K562 (cell line): ENCODE measurements around the gene RAB31.

Experiments
- ATF1 ChIP-seq, 2 experiments: fragments of 450-650 bp in 1 of 2; IDR thresholded peaks; 2 replicates each; pipeline ENCODE4 v1.6.1; 2016; ENCODE audit warnings: missing compliant biosample characterization in 1 of 2, missing genetic modification characterization in 1 of 2
- CEBPB ChIP-seq: fragments of 450-650 bp; IDR thresholded peaks from 2 replicates; pipeline ENCODE4 v1.6.1; 2016; ENCODE audit warnings: missing genetic modification characterization, missing compliant biosample characterization
- CTCF ChIP-seq, 3 experiments: IDR thresholded peaks in 2 of 3; conservative IDR thresholded peaks in 1 of 3; 2 replicates each; pipeline ENCODE4 v1.5.1; 2011 to 2012; ENCODE audit warnings: low read length in 3 of 3, mild to moderate bottlenecking in 3 of 3, control low read depth in 2 of 3, improper control_type of control experiment in 1 of 3, inconsistent platforms in 1 of 3, low read depth in 1 of 3, mixed read lengths in 1 of 3, moderate library complexity in 1 of 3; ENCODE audit not compliant: insufficient read depth in 2 of 3
- ESRRA ChIP-seq: fragments of 450-650 bp; IDR thresholded peaks from 2 replicates; pipeline ENCODE4 v1.6.1; 2014; ENCODE audit warnings: low read depth, mild to moderate bottlenecking, moderate library complexity, borderline replicate concordance
- IRF1 ChIP-seq: sonication (generic); formaldehyde crosslinking; IDR thresholded peaks from 2 replicates; pipeline ENCODE4 v1.8.0; 2022; ENCODE audit warnings: missing genetic modification reagents, mild to moderate bottlenecking, borderline replicate concordance
- KLF1 ChIP-seq: fragments of 450-650 bp; IDR thresholded peaks from 2 replicates; pipeline ENCODE4 v1.6.1; 2016; ENCODE audit warnings: missing genetic modification characterization, missing compliant biosample characterization
- PML ChIP-seq: IDR thresholded peaks from 2 replicates; pipeline ENCODE4 v1.6.1; 2012; ENCODE audit warnings: low read length, inconsistent platforms
- TAF15 ChIP-seq: fragments of 200-400 bp; formaldehyde crosslinking; IDR thresholded peaks from 2 replicates; pipeline ENCODE4 v1.6.1; 2017; ENCODE audit warnings: mild to moderate bottlenecking, low read depth, low read length, moderate library complexity
- TSC22D4 ChIP-seq: fragments of 450-650 bp; IDR thresholded peaks from 2 replicates; pipeline ENCODE4 v1.6.1; 2016; ENCODE audit warnings: missing genetic modification characterization, missing biosample characterization, control low read depth
- ZBTB9 ChIP-seq: fragments of 450-650 bp; formaldehyde crosslinking; IDR thresholded peaks from 2 replicates; pipeline ENCODE4 v1.4.0; 2020; ENCODE audit warnings: mild to moderate bottlenecking, moderate library complexity
- ZNF133 ChIP-seq: fragments of 250-450 bp; sonication (Bioruptor Pico); IDR thresholded peaks from 2 replicates; pipeline ENCODE4 v1.4.0; 2020; ENCODE audit warnings: mild to moderate bottlenecking
- ZNF175 ChIP-seq: fragments of 200-800 bp; sonication (Bioruptor generic); IDR thresholded peaks from 2 replicates; pipeline ENCODE4 v1.6.1; 2016; ENCODE audit warnings: low read depth, mild to moderate bottlenecking, missing genetic modification characterization, missing compliant biosample characterization
- ZNF407 ChIP-seq: fragments of 450-650 bp; IDR thresholded peaks from 2 replicates; pipeline ENCODE4 v1.6.1; 2016; ENCODE audit warnings: low read depth
- ZNF699 ChIP-seq: fragments of 250-450 bp; sonication (Bioruptor Pico); IDR thresholded peaks from 2 replicates; pipeline ENCODE4 v1.8.0; 2021; ENCODE audit warnings: mild to moderate bottlenecking, moderate library complexity; ENCODE audit not compliant: insufficient replicate concordance

- TF ChIP-seq ZNF175 = no peak
- no peak for TF ChIP-seq KLF1 (tag)
- no peak for TF ChIP-seq ZNF407
- TF ChIP-seq ZBTB9 (CRISPR knock-in tag) = no peak
- TF ChIP-seq CTCF (IDR thresholded peaks at IDR 0.05 in 2 of 3, conservative IDR thresholded peaks at IDR 0.05 in 1 of 3; ENCODE audit: insufficient read depth in 2 of 3, low read depth in 1 of 3, low read length in 3 of 3) = no peak
- TF ChIP-seq PML = no peak
- no peak for TF ChIP-seq CEBPB
- no peak for TF ChIP-seq IRF1 (CRISPR knock-in tag)
- no peak for TF ChIP-seq ATF1 (CRISPR knock-in tag; IDR thresholded peaks at IDR 0.05)
- no peak for TF ChIP-seq ATF1 (tag; IDR thresholded peaks at IDR 0.05)
- TF ChIP-seq ZNF699 = no peak
- TF ChIP-seq ESRRA = no peak
- TF ChIP-seq ZNF133 (CRISPR knock-in tag) = no peak
- TF ChIP-seq TSC22D4 = no peak
- TF ChIP-seq TAF15 = no peak
These were observed 109.2 kb downstream of the RAB31 start for GRCh38 chr18:9817286-9817685.
